Loucy (cell line): Measurements from ENCODE around the gene MST1.
"Not testable (repeated sequence)": the region's sequence is repeated elsewhere in the genome, so short reads cannot be mapped to it uniquely, and the experiment has no call there.

Source experiments
- H2AFZ ChIP-seq: fragments of 200-600 bp; sonication (generic); 2 replicates; pipeline ENCODE4 v1.6.0; 2016; ENCODE audit warnings: antibody characterized with exemption, mild to moderate bottlenecking, low read length, moderate library complexity
- H3F3A ChIP-seq: fragments of 200-600 bp; 2 replicates; pipeline ENCODE4 v1.6.0; 2016; ENCODE audit warnings: antibody characterized with exemption, low read depth, mild to moderate bottlenecking
- H3K27me3 ChIP-seq: fragments of 200-600 bp; sonication (generic); 2 replicates; pipeline ENCODE4 v1.6.1; 2014; ENCODE audit warnings: low read length, mild to moderate bottlenecking; ENCODE audit not compliant: insufficient read depth, poor library complexity, severe bottlenecking
- H3K36me3 ChIP-seq: fragments of 200-600 bp; sonication (generic); 2 replicates; pipeline ENCODE4 v1.6.1; 2016; ENCODE audit warnings: low read length; ENCODE audit not compliant: insufficient read depth
- H3K4me1 ChIP-seq: fragments of 200-600 bp; sonication (generic); 2 replicates; pipeline ENCODE4 v1.5.1; 2014; ENCODE audit warnings: low read length, mild to moderate bottlenecking; ENCODE audit not compliant: insufficient read depth, poor library complexity, severe bottlenecking
- H3K4me2 ChIP-seq: fragments of 200-600 bp; sonication (generic); 2 replicates; pipeline ENCODE4 v1.6.0; 2014; ENCODE audit warnings: antibody characterized with exemption, low read length, low read depth, mild to moderate bottlenecking; ENCODE audit not compliant: poor library complexity, severe bottlenecking
- H3K4me3 ChIP-seq: fragments of 200-600 bp; sonication (generic); 2 replicates; pipeline ENCODE4 v1.5.1; 2014; ENCODE audit warnings: low read length, mild to moderate bottlenecking, mixed read lengths; ENCODE audit not compliant: poor library complexity, severe bottlenecking
- H3K79me2 ChIP-seq: fragments of 200-600 bp; sonication (generic); 2 replicates; pipeline ENCODE4 v1.6.1; 2014; ENCODE audit warnings: low read length; ENCODE audit not compliant: insufficient read depth
- H3K9ac ChIP-seq: fragments of 200-600 bp; sonication (generic); 2 replicates; pipeline ENCODE4 v1.6.0; 2014; ENCODE audit warnings: mild to moderate bottlenecking, low read depth, low read length, moderate library complexity; ENCODE audit not compliant: poor library complexity, severe bottlenecking
- H3K9me2 ChIP-seq: fragments of 200-600 bp; sonication (generic); replicated peaks from 2 replicates; pipeline ENCODE4 v1.6.1; 2016; ENCODE audit warnings: low read depth, low read length, mixed read lengths
- H3K9me3 ChIP-seq: fragments of 200-600 bp; sonication (generic); 2 replicates; pipeline ENCODE4 v1.6.1; 2014; ENCODE audit warnings: mild to moderate bottlenecking, antibody characterized with exemption, low read length, low read depth; ENCODE audit not compliant: insufficient read depth
- H4K20me1 ChIP-seq: fragments of 200-600 bp; sonication (generic); 2 replicates; pipeline ENCODE4 v1.6.0; 2014; ENCODE audit warnings: antibody characterized with exemption, low read length, mild to moderate bottlenecking; ENCODE audit not compliant: insufficient read depth, poor library complexity, severe bottlenecking
- EZH2phosphoT487 ChIP-seq: fragments of 200-600 bp; IDR thresholded peaks from 2 replicates; pipeline ENCODE4 v1.6.1; 2018; ENCODE audit warnings: antibody characterized with exemption, mild to moderate bottlenecking, moderate library complexity, borderline replicate concordance
- TF ChIP-seq, protein P1 (sequence below): fragments of 200-600 bp; sonication (generic); conservative IDR thresholded peaks from 2 replicates; pipeline ENCODE4 v1.5.1; 2014; ENCODE audit warnings: mild to moderate bottlenecking, antibody characterized with exemption, low read length

MST1 gene

DNA sequence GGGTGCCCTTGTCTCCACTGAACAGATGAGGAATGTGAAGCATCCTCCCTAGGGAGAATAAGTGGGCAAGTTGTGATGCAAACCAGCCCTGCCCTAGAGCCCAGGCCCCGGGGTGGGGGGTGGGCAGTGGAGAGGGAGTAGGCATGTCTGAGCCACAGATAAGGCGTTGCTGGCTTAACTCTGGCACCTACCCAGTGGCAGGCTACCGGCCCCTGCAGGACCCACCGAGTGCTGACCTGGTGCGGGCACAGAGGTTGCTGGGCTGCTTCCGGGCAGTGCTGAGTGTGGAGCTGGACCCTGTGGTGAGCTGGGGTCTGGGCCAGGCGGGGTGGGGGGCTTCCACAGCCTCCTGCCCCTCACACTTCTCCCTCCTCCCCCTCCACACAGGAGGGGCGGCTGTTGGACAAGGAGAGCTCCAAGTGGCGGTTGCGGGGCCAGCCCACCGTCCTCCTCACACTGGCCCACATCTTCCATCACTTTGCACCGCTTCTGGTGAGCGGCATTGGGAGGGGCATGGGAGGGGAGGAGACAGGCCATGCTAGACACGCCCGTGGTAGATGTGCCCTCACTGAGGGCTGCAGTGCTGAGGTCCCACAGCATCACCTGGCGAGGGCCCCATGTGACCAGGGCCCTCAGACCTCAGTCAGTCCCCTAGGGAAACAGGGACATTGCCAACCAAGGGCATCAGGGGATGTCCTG is 10.2 kb upstream of the MST1 start:
- no peaks in the 10 kb centered on the region for H3K4me1 ChIP-seq
- H4K20me1 ChIP-seq = no peaks in the 10 kb centered on the region
- TF ChIP-seq, protein P1, sequence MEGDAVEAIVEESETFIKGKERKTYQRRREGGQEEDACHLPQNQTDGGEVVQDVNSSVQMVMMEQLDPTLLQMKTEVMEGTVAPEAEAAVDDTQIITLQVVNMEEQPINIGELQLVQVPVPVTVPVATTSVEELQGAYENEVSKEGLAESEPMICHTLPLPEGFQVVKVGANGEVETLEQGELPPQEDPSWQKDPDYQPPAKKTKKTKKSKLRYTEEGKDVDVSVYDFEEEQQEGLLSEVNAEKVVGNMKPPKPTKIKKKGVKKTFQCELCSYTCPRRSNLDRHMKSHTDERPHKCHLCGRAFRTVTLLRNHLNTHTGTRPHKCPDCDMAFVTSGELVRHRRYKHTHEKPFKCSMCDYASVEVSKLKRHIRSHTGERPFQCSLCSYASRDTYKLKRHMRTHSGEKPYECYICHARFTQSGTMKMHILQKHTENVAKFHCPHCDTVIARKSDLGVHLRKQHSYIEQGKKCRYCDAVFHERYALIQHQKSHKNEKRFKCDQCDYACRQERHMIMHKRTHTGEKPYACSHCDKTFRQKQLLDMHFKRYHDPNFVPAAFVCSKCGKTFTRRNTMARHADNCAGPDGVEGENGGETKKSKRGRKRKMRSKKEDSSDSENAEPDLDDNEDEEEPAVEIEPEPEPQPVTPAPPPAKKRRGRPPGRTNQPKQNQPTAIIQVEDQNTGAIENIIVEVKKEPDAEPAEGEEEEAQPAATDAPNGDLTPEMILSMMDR = no peak
- no peak for TF ChIP-seq EZH2phosphoT487
- no peaks in the 10 kb centered on the region; the same call in 1 of the 2 replicates for H3K36me3 ChIP-seq
- H3K9me2 ChIP-seq = no peaks in the 10 kb centered on the region
- no peak overlapping the region for H2AFZ ChIP-seq
- H3K4me3 ChIP-seq = no peak overlapping the region
- no peaks in the 10 kb centered on the region for H3K79me2 ChIP-seq
- H3K27me3 ChIP-seq = no peaks in the 10 kb centered on the region
- H3K9ac ChIP-seq = no peak overlapping the region
- no peaks in the 10 kb centered on the region for H3F3A ChIP-seq
- H3K9me3 ChIP-seq = no peaks in the 10 kb centered on the region
- H3K4me2 ChIP-seq = no peak overlapping the region

DNA sequence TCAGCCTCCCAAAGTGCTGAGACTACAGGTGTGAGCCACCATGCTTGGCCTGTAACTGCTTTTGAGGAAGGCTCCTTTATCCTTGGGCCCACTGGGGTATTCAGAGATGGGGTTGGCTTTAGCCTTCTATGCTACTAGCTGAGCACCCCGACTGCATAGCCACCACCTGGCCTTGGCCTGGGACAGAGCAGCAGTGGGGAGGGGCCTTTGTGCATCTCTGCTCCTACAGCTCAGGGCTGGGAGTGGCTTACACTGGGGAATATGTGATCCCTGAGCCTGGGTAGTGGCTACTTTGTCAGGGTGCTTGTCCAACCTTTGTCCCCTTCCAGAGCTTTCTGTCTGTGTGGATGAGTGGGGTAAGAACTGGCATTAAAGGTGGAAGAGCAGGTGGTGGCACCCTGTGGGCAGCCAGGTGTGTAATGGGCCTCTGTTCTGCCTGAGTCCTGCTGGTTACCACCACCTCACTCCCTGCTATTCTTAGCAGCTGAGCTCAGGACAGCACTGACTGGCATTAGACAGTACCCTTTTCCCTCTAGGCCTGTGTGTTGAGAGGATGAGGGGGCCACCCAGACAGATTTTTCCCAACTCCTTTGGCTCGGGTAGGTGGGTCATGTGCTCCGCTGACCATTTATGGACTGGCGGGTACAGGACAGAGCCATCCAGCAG is 6.2 kb upstream of the MST1 start:
- H3K4me3 ChIP-seq, H3K9me2 ChIP-seq, H3K9ac ChIP-seq, H4K20me1 ChIP-seq, H3K36me3 ChIP-seq, H3K4me1 ChIP-seq, H3K4me2 ChIP-seq, H3F3A ChIP-seq, H3K9me3 ChIP-seq, H3K27me3 ChIP-seq, H2AFZ ChIP-seq: not testable (repeated sequence)
- peaks cover 11% of the 10 kb centered on the region; the same call in 1 of the 2 replicates for H3K79me2 ChIP-seq

DNA sequence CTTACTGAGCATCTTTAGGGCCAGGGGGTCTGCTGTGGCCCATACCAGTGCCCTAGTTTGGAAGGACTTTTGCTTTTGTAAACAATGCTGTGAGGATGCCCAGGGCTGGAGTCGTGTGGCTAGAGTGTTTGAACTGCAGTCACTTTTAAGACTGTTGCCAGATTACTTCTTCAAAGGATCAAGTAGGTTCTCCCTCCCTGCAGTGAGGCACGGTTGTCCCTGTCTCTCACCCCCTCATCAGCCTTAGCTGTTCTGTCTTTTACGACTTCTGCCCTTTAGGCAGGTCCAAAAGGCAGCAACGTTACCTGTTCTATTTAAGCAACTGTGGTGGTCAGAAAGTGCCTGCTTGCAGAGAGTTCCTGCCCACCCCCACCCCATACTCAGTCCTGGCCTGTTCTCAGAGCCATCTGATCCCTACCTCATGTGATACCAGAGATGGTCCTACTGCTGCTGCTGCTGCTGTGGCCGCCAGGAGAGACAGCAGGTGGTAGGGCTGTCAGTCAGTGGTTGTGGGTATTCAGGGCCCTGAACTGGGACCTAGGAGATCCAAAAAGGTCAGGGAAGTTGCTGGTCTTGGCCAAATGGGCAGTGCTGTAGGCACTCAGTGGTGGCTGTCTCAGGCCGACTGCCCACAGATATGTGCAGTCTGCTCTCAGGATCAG is 5.3 kb upstream of the MST1 start:
- peaks cover 20% of the 10 kb centered on the region for H3K79me2 ChIP-seq
- not testable (repeated sequence) for H3K4me3 ChIP-seq

DNA sequence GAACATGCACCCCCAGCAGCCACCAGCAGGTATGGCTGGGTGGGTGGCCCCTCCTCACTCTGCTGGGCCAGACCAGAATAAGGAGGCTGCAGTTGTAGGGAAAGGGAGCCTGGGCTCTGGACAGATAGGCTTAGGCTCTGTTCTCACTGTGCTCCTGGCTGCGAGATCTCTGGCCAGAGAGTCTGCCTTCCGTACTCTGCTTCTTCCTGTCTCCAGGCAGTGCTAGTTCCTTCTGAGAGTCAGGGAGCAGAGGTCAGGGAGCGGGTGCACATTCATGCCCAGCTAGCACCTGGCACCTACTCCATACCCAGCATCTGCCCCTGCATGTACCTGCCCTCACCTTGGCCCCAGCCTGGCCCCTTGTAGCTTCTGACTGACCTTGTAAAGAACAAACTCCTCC is 2.2 kb upstream of the MST1 start:
- H3K4me1 ChIP-seq, H4K20me1 ChIP-seq, H3K9me2 ChIP-seq, H2AFZ ChIP-seq, H3F3A ChIP-seq, H3K9me3 ChIP-seq, H3K4me3 ChIP-seq, H3K27me3 ChIP-seq, H3K36me3 ChIP-seq: not testable (repeated sequence)
- H3K4me2 ChIP-seq = peak overlapping the region; percentile 97
- H3K9ac ChIP-seq = peak overlapping the region; percentile 94
- H3K79me2 ChIP-seq = peaks cover 21% of the 10 kb centered on the region

More for the DNA sequence above, 5.3 kb upstream of the MST1 start:
- H3F3A ChIP-seq, H3K4me2 ChIP-seq, H3K27me3 ChIP-seq, H4K20me1 ChIP-seq, H3K9me3 ChIP-seq, H3K9me2 ChIP-seq, H3K9ac ChIP-seq, H3K4me1 ChIP-seq, H2AFZ ChIP-seq, H3K36me3 ChIP-seq: not testable (repeated sequence)

GRCh38 chr3:49690856-49691255 is 1.6 kb upstream of the MST1 start:
- Histone ChIP-seq H3K4me3 (peak overlapping the region; percentile 96), H3K79me2 (peaks cover 21% of the 10 kb centered on the region), H3K9ac (peak overlapping the region; percentile 94), H3K4me2 (peak overlapping the region; percentile 97)
- not testable (repeated sequence) for H3K9me2 ChIP-seq, H3K27me3 ChIP-seq, H3F3A ChIP-seq, H3K9me3 ChIP-seq, H4K20me1 ChIP-seq, H3K4me1 ChIP-seq, H2AFZ ChIP-seq, H3K36me3 ChIP-seq

DNA sequence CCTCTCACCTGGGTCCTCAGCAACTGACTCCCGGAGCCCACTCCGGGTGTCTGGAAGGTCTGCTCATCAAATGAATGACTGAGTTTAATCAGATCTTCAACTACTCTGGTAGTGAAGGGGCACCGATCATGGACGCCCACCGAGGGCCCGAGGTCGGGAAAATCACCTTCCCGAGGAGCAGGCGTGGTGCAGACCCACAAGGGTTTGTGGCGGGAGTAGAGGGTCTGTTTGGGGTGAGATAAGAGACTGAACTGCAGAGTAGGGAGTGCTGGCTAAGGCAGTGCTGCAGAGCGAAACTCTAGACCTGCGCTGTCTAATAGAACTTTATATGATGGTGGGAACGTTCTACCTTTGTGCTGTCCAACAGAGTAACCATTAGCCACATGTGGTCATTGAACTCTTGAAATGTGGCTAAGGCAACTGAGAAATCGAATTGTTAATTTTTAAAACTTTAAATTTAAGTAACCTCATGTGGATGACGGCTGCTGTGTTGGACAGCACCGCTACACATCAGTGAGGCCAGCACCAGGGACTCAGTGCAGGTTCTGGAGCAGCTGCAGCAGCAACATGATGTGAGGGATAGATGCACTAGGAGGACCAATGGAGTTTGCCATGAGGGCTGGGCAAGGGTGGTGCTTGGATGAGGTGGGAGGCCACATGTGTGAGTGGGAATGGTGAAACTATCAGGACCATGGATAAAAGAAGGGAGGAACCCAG is 792 bp upstream of the MST1 start:
- not testable (repeated sequence) for H3K27me3 ChIP-seq
- peak overlapping the region; percentile 96 for H3K4me3 ChIP-seq
- peak overlapping the region; percentile 83 for H2AFZ ChIP-seq

More for the DNA sequence above, 792 bp upstream of the MST1 start:
- H3K9ac ChIP-seq = peak overlapping the region; percentile 94
- not testable (repeated sequence) for H3K9me2 ChIP-seq, H3F3A ChIP-seq, H3K9me3 ChIP-seq, H3K36me3 ChIP-seq, H4K20me1 ChIP-seq, H3K4me1 ChIP-seq
- H3K79me2 ChIP-seq = peaks cover 21% of the 10 kb centered on the region
- H3K4me2 ChIP-seq = peak overlapping the region; percentile 97
